GM12872 (cell line): Measurements from ENCODE around the gene SIAH3.

Experiments used
- CTCF ChIP-seq: IDR thresholded peaks from 3 replicates; pipeline ENCODE4 v1.5.1; 2011; ENCODE audit warnings: low read depth, mild to moderate bottlenecking, low read length, moderate library complexity; ENCODE audit not compliant: insufficient read depth

Gene SIAH3

GRCh38 chr13:45786293-45786920, 65.1 kb downstream of the SIAH3 start:
- TF ChIP-seq CTCF, result no peak

- TF ChIP-seq CTCF, result no peak
These were observed 66.5 kb downstream of the SIAH3 start for GRCh38 chr13:45784755-45785675.

GRCh38 chr13:45783346-45784043, 68.1 kb downstream of the SIAH3 start:
- TF ChIP-seq CTCF, result no peak

DNA sequence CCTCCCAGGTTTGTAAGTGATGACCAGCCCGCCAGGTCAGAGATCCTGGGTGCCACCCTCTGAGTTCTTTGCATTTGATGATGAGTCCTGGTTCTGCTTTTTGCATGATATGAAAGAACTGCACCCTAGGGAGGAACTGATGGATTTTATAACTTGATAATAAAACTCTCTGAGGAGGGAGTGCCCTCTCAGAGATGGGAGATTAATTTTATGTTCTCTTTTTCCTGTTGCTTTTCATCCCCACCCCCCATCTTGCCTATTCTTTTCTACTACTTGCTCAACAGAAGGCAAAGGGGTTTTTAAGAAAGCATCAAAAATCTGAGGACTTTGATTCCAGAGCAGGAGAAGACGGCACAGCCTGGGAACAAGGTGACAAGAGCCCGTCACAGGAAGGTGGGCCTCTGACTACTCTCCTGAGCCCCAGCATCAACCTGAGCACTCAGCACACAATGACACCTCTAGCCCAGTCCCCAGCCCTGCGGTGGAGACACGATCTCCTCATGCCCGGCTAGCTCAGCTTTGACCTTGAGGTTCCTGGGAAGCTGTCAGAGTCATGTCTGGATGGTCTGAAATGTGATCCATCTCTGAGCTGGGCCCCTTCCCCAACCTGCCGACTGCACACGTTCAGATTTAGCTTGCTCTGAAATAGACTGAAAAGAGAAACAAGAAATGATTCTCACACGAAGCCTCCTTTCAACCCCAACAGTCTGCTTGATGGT, 69.1 kb downstream of the SIAH3 start:
- TF ChIP-seq CTCF, result no peak

DNA sequence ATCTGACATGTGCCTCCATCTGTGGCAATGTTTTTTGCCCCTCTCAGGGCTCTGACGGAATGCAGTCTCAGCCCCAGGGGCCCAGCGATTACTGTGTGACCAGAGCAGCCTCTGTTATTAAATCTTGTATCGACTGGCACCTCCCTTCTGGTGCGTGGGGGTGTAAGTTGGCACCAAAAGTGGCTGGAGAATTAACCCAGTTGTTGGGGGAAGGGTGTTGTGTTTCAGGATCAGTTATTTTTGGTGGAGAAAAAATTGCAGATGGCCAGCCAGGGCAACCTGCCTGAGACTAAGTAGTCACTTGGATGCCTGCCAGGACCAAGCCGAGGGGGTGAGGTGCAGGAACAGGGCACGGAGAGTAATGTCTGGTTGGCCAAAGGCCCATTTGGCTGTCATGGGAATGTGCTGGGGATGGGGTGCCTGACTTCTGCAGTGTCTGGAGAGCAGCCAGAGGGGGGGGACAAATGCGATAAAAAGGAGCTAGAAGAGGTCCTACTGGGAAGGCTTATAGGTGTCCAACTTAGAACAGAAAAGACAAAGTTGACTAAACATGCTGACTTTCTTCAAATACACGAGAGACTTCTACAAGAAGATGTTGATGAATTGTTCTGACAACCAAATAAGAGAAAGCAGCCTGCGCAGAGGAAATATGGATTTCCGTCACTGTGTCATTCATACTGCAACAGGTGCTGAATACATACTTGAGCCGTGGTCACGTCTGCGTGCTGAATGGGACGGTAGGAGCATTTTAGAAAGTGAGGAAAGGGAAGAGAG, 69.8 kb downstream of the SIAH3 start:
- no peak for TF ChIP-seq CTCF

DNA sequence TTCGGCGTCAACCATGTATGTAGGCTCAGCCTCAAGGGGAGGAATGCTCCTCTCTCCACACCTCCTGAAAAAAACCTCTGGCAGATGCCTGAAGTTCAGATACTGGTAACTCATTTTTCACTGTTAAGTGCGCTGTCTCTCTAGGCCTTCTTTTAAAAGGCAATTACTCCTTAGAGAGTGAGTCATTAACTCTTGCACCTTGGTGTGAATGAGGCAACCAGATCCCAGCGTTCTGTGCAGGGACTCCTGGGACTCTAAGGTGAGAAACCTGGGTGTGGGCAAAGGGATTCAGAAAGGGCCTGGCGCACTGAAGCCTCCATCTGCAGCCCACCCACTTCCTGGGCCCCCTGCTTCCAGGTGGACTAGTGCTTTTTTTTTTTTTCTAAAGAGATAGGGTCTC, 71.7 kb downstream of the SIAH3 start:
- TF ChIP-seq CTCF, result no peak
